Midbrain (tissue), 1 donor: ENCODE results near the gene ADIPOR2.
"Not testable (repeated sequence)": the region's sequence is repeated elsewhere in the genome, so short reads cannot be mapped to it uniquely, and the experiment has no call there.

ENCODE experiments used
- DNase-seq: peaks from one replicate; lab custom pipeline; 2025; lab: John Stamatoyannopoulos, UW

ADIPOR2 gene

GRCh38 chr12:1705774-1706631 is 15.1 kb downstream of the ADIPOR2 start:
- DNase-seq, result no peak

GRCh38 chr12:1706632-1706980 is 15.7 kb downstream of the ADIPOR2 start:
- DNase-seq, result no peak

- no peak for DNase-seq
These were observed 16.2 kb downstream of the ADIPOR2 start for GRCh38 chr12:1707051-1707450.

GRCh38 chr12:1709968-1710367 is 19.1 kb downstream of the ADIPOR2 start:
- DNase-seq, result not testable (repeated sequence)

GRCh38 chr12:1710870-1711269 is 20.0 kb downstream of the ADIPOR2 start:
- DNase-seq, result not testable (repeated sequence)

- not testable (repeated sequence) for DNase-seq
These were observed 20.8 kb downstream of the ADIPOR2 start for GRCh38 chr12:1711536-1712211.

GRCh38 chr12:1712305-1712704 is 21.4 kb downstream of the ADIPOR2 start:
- not testable (repeated sequence) for DNase-seq

- not testable (repeated sequence) for DNase-seq
These were observed 22.0 kb downstream of the ADIPOR2 start for GRCh38 chr12:1712852-1713251.

GRCh38 chr12:1713783-1714348 is 23.0 kb downstream of the ADIPOR2 start:
- not testable (repeated sequence) for DNase-seq

GRCh38 chr12:1715459-1715858 is 24.6 kb downstream of the ADIPOR2 start:
- not testable (repeated sequence) for DNase-seq

GRCh38 chr12:1716215-1716862 is 25.5 kb downstream of the ADIPOR2 start:
- DNase-seq, result no peak

- DNase-seq, result no peak
These were observed 26.0 kb downstream of the ADIPOR2 start for GRCh38 chr12:1716911-1717310.

- no peak for DNase-seq
These were observed 28.3 kb downstream of the ADIPOR2 start for GRCh38 chr12:1719139-1719538.

- DNase-seq, result no peak
These were observed 29.6 kb downstream of the ADIPOR2 start for GRCh38 chr12:1720494-1720893.

GRCh38 chr12:1723721-1724120 is 32.9 kb downstream of the ADIPOR2 start:
- DNase-seq, result no peak

GRCh38 chr12:1724250-1724649 is 33.4 kb downstream of the ADIPOR2 start:
- no peak for DNase-seq

GRCh38 chr12:1726753-1727152 is 35.9 kb downstream of the ADIPOR2 start:
- no peak for DNase-seq

GRCh38 chr12:1728824-1729223 is 38.0 kb downstream of the ADIPOR2 start:
- no peak for DNase-seq

GRCh38 chr12:1731019-1731687 is 40.3 kb downstream of the ADIPOR2 start:
- DNase-seq, result no peak

- not testable (repeated sequence) for DNase-seq
These were observed 40.8 kb downstream of the ADIPOR2 start for GRCh38 chr12:1731688-1732078.

- no peak for DNase-seq
These were observed 42.0 kb downstream of the ADIPOR2 start for GRCh38 chr12:1732914-1733313.

GRCh38 chr12:1733712-1734111 is 42.8 kb downstream of the ADIPOR2 start:
- DNase-seq, result not testable (repeated sequence)
